GM11168 (cell line): ENCODE data around the gene GTSF1L.
"Not testable (repeated sequence)": the region's sequence is repeated elsewhere in the genome, so short reads cannot be mapped to it uniquely, and the experiment has no call there.

Experiments used
- in situ Hi-C: fragments of 300-500 bp; cut with MboI; formaldehyde crosslinking; loops from one replicate; pipeline ENCODE4 v1.12.0; 2022; ENCODE audit warnings: low sequenced_read_pairs; ENCODE audit not compliant: unreplicated experiment

GTSF1L gene

DNA sequence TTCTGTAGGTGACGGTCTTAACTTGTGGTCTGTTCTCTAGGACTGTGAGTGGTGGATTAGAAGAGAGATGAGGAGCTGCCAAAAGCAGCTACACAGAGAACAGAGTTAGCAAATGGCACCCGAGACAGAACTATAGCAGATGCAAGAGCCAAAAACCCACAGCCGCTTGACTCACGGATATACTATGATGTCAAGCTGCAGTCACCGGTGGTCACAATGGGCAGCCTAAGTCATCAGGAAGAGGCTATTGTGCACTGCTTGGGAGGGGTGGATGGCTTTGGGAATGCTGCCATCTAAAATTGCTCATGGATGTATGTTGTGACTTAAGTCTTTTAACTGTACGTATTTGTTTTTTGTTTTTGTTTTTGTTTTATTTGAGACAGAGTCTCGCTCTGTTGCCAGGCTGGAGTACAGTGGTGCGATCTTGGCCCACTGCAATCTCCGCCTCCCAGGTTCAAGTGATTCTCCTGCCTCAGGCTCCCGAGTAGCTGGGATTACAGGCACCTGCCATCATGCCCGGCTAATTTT, at the start of gene GTSF1L:
Gene GTSF1L, minus strand, starts transcription at position 192 of the 528 bp plus-strand sequence. CDS start 308 bp downstream, outside the sequence.
- in situ Hi-C loops, result no loop called here

DNA sequence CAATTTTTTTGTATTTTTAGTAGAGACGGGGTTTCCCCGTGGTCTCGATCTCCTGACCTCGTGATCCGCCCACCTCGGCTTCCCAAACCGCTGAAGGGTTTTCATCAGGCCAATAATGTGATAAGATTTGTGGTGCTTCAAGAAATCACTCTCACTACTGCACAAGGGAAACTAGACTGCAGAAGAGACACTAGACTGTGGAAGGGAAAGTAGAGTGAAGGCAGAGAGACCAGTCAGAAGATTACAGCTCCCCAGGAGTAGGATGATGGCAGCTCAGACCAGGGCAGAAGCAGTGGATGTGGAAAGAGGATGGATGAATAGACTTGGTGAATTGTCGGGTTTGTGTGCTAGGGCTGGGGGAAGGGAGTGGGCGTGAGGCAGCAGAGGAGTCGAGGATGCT, 48.0 kb upstream of the GTSF1L start:
- in situ Hi-C loops, result no loop called here

DNA sequence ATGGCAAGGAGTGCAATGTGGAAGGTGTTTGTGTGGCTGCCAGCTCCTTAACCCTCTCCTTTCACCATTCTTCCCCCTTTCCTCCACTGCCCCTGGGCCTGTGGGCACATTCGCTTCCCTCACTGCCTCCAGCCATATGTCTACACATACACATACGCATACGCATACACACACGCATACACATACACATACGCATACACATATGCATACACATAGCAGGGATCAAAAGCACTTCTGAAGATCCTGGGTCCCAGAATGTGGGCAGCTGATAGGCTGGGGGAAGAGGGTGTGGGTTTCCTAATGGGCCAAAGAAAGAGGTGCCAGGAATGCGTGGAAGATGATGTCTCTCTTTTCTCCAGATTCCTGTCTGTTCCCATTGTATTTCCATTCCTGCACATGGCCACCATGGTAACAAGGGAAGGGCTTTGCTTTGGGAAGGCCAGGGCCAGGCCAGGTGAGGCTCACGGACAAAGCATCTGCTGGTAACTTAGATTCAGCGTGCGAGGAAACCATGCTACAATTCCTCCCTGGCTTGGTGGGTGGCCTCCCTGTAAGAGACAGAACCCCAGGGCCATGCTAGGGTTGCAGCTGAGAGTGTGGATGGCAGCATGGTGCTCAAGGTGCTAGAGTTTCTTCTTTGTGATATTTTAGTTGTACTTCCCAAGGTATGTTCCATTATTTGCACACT, 44.8 kb upstream of the GTSF1L start:
- in situ Hi-C loops, result no loop called here

DNA sequence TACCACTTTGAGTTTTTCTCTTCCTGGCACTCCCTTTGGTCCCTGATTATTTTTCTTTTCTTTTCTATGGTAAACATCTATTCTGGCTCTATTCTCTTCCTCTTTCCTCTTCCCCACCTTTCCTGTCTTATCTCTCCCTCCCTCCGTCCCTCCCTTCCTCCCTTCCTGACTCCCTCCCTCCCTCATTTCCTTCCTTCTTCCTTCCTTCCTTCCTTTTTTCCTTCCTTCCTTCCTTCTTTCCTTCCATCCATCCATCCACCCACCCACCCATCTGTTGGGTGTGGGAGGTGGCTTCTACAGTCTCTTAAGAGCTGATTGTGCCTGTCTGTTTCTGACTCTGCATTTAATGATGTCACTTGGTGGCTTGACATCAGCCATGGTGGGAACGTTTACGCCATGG, 43.5 kb upstream of the GTSF1L start:
- in situ Hi-C loops, result no loop called here

DNA sequence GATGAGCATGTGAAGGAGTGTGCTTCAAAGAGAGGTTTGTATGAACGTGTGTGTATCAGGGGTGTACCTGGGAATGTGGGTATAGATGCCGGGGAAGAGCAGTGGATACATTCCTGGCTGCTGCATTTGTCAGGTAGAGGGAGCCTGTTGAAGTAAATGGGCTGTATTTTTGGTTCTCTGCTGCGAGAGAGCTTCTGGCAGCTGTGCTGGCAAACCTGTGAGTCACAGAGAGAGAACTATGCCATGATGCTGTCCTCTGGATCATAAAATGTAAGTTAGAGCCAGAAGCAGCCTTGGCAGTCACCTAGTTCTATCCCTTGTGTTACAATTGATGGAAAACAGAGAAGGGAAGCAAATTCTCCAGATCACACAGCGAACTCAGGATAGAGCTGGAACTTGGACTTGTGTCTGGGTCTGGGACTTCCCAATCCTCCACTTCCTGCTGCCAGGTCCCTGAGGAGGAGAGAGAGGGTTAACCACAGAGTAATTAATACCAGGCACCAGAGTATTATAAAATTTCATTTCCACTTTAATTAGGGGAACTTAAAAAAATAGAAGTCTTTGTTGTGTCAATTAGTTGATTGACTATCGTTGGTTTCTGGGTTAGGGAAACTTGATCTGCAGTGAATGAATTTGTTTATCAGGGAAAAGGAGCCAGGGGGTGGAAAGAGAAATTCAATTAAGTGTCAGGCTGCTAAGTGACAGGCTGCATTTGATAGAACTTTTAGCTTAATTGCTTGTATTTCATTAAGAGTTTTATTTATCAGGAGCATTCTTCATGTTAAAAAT, 41.1 kb upstream of the GTSF1L start:
- in situ Hi-C loops, result no loop called here

DNA sequence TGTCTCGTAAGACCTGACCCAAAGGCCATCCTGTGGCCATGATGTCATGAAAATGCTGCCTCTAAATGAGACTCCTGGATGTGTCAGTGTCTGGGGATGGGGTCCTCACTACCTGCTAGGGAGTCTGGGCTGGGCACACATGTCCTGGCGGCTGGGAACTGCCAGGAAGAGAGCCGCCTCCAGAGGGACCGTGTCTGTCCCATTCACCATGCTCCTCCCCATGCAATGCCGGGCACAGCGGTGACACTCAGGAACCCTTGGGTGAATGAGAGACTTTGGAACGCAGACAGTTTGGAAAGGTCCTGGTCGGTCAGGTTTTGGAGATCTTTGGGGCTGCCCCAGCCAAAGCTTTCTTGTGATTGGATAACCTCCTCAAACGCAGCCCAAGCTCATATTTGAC, 40.1 kb upstream of the GTSF1L start:
- in situ Hi-C loops, result no loop called here

DNA sequence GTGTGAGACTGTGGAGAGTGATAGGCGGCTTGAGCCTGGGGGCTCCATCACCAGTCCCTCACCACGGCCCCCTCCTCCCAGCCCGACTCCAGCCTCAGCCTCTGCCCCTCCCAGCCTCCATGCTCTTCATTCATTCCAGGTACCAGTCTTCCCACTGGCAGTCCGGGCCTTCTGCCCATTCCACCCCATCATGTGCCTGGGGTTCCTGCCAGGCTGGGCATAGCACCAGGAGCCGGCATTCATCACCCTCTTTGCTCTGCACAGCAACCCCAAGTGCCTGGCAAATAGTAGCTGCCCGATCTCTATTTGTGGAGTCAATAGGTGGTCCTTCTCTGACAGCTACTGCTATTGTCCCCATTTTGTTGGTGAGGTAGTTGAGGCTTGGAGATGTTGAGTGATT, 39.6 kb upstream of the GTSF1L start:
- in situ Hi-C loops, result no loop called here

DNA sequence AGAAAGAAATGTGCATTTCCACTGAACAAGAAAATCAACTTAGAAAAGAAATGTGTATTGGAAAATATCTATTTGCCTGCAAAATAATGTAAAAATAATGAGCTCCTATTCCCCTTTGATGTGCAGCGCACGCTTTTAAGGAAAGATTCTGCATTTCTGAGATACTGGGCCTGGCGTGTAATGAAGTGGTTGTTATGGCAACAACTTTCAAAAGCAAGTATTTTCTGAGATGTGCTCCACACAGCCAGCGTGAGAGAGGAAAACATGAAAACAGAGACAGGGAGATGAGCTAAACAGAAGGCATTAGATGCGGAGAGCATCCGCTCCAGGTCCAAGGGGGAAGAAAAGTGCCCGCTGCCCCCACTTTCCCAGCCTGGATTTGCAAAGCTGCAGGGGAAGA, 39.1 kb upstream of the GTSF1L start:
- in situ Hi-C loops, result no loop called here

DNA sequence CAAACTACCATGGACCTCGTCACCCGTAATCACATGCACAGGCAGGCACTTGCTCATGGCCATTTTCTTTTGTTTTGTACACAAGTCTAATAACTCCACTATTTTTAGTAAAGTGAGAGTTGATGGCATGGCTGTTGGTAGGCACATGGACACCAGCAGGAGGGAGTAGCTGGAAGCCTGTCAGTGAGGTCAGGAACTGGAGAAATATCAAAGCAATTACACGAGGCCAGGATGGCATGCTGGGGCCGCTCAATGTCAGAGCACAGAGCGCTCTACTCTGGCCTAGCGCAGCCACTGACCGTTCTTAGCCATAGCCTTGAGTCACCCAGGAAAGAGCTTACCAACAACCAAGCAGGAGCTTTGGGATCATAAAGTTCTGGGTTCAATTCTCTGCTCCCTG, 36.1 kb upstream of the GTSF1L start:
- in situ Hi-C loops, result no loop called here

DNA sequence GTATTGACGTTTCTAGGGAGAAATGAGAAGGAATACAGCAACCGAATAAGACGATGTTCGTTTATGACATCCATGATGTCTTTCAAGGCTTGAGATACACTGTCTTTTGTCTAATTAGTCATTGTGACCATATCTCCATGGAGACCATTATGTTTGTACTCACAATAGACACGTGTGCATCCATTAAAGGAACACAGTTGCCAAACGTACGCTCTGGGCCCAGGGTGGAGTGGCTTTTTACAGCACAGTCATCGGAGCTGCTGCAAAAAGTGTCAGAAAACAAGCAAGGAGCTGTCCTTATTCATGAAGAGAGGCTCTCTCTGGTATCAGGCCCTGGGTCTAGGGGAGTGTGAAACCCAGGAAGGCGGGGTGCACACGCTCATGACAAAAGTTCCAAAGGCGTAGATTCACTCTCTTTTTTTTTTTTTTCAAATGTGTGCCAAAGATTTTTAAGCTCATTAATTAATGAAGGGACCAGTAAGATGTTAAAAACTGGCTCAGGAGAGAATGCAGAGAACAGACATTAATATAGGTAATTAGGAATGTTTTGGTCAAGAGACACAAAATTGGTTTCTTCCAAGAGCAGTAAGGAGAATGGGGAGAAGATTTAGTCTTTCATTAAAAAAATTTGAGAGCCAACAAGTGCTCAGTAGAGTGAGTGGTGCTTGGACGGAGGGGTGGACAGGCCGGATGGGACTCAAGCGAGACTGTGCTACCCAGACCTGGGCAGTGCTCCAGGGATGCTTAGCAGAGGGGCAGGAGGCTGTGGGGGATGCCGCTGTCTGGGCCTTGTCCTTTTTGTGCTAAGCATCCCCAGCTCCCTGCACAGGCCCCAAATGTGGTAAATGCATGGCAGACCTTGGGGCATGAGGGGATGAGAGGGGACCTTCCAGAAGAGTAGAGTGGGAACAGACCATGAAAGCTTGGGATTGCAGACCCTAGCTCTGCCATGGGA, 34.9 kb upstream of the GTSF1L start:
- in situ Hi-C loops, result no loop called here

DNA sequence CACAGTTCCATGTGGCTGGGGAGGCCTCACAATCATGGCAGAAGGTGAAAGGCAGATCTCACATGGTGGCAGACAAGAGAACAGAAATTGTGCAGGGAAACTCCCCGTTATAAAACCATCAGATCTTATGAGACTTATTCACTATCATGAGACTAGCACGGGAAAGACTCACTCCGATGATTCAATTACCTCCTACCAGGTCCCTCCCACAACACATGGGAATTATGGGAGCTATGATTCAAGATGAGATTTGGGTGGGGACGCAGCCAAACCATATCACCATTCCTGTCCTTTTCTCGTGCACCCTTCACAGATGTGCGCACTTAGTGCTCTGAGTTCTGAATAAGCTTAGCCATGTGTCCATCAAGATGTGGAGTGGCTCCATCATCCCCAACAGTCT, 31.1 kb upstream of the GTSF1L start:
- in situ Hi-C loops, result not testable (repeated sequence)

DNA sequence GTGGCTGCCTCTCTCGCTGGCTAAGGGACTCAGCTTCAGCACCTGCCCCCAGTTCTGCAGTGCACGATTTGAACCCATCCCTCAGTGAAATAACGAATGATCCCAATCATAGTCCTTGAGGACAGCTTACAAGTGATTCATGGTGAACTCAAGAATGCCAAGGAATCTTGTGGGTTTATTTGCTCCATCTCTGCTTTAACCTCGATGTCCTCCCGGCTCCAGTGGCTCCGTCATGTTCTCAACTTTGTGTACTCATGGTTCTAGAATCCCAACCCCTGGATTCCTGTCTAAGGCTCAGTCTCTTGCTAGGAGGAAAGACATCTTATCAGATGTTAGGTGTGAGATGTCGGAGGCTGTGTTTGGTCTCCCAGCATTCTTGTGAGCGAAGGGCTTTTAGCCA, 29.0 kb upstream of the GTSF1L start:
- in situ Hi-C loops, result no loop called here

DNA sequence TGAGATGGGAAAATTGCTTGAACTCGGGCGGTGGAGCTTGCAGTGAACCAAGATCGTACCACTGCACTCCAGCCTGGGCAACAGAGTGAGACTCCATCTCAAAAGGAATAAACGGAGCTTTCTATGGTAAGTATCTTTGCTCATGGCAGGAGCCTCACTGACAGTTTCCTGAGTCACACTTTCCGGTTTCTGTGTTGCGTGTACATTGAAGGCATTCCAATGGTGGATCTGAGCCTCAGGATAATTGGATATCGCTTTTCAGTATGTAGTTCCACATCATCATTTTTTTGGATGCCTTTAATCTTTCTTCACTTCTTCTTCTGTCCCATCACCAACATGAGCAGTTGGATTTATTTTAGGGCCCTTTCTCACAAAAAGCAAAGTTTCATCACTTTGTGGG, 28.6 kb upstream of the GTSF1L start:
- in situ Hi-C loops, result no loop called here

DNA sequence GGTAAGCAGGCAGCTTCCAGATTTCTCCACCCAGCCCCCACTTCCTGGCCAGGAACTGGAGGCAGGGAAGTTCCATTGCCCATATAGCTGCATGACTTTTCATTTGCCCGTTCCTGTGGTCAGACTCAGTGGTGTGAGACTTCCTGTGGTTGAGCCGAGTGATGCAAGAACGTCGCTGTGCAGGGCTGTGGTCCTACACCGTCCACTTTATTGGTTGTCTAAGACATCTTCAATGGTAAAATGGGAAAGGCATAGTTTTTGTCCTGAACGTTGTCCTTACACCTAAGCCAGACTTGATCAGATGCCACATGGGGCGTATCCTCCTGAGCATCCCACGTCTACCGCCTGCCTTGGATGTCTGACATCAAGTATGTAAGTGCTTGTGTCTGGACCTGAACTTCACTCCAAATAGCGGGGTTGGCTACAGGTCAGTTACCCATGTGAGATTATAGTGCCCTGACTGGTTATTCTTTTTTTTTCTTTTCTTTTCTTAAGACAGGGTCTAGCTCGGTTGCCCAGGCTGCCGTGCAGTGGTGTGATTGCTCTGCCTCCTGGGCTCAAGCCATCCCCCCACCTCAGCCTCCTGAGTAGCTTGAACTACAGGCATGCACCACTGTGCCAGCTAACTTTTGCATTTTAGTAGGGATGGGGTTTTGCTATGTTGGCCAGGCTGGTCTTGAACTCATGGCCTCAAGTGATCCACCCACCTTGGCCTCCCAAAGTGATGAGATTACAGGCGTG, 25.9 kb upstream of the GTSF1L start:
- in situ Hi-C loops, result loop anchor here (5.0 kb wide), 1 partner anchor 335 kb away; no protein-coding TSS in a partner anchor

DNA sequence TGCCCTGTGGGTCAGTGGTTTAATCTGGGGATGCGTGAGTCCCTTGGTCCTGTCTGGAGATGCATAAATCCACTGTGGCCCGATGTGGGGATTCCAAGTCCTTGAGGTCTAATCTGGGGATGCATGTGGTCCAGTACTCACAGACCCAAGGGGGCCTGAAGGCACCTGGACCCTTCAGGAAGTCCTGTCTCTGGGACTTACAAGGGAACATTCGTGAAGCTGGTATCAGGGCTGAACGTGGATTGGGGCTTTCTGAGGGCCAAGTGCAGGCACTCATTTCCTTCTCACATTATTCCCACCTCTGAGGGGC, 25.2 kb upstream of the GTSF1L start:
- in situ Hi-C loops, result loop anchor here (5.0 kb wide), 1 partner anchor 335 kb away; no protein-coding TSS in a partner anchor

DNA sequence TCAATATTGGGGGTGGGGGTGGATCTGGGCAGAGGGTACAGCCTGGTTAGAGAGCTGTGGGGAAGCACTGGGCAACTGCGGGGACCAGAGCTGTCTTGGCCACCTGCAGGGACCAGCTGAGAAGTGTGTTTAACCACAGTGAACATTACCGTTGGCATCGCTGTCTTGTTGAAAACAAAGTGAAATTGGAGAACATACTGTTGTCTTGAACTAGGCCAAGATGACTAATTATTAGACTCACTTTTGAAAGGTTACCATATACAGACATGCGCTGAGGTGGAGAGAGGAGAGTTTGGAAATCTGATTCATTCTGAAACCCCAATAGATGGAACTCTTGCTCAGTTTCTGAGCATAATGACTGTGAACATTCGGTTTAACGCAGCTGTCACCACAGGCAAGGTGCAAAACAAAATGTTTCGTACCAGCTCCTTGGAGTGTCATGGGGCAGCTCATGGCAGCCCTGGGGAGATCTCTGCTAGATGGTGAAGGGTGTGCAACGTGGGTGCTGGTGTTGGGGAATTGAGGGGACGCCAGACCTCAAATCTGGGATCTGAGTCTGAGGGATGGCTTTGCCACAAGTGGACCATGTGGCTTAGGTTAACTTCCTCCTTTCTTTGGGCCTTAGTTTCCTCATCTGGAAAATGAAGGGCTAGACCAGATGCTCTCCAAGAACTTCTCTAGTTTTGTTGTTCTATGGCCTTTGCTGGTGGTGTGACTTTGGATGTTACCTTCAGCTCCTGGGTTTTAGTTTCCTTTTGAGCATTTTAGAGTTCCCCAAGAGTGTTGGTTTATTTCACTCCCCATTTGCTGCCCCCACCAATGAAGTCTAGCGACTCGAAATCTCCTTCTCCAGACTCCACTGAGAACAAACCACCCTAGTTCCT, 24.6 kb upstream of the GTSF1L start:
- in situ Hi-C loops, result loop anchor here (5.0 kb wide), 1 partner anchor 336 kb away; no protein-coding TSS in a partner anchor

DNA sequence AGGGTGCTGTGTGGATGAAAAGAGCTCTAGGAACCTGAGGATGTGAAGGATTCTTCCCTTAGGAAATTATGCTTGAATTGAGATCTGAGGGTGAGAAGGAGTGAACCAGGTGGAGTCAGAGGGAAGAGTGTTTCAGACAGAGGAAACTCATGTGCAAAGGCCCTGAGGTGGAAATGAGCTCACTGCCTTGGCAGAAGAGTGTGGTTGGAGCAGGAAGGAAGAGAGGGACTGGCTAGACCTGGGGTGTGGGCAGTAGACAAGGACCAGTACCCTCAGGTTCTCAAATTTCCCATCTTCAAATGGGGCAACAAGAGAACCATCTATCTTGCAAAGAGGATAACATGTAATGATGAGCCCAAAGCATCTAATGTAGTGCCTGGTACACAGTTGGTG, 24.0 kb upstream of the GTSF1L start:
- in situ Hi-C loops, result loop anchor here (5.0 kb wide), 1 partner anchor 337 kb away; no protein-coding TSS in a partner anchor

DNA sequence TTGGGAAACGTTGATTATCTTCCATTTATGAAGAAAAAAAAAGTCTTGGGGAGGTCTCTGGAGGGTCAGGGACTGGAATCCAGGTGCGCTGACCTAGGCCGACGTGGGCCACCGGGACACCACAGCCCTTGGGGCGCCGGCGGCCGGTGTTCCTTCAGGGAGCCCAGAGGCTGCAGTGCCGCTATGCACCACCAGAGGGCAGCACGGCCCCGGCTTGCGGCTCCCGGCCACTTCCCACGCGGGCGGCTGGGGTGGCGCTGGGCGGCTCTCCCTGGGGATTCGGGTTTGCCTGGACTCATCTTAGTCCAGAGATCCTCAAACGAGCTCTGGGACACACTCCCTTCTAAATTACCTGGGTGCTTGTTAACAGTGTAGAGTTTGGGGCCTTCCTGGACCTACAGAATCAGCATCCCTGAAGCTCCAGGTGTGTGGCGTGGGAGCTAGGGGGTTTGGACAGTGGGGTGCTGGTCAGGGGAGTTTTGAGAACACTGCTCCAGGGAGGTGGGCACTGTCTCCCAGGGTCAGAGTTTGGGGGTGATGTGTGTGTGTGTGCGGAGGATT, 23.0 kb upstream of the GTSF1L start:
- in situ Hi-C loops, result loop anchor here (5.0 kb wide), 1 partner anchor 337 kb away; no protein-coding TSS in a partner anchor
